ENCODE measurements around the gene FXYD1. TPM values are rescaled to one million over a fixed set of nuclear protein-coding genes. Genes with fewer than 3 reads are reported as not detected.
"Not testable (repeated sequence)": the region's sequence is repeated elsewhere in the genome, so short reads cannot be mapped to it uniquely, and the experiment has no call there.

FXYD1 gene
- total RNA-seq, 4 donors from 2014 or later: 215 to 235 (median 225) TPM

DNA sequence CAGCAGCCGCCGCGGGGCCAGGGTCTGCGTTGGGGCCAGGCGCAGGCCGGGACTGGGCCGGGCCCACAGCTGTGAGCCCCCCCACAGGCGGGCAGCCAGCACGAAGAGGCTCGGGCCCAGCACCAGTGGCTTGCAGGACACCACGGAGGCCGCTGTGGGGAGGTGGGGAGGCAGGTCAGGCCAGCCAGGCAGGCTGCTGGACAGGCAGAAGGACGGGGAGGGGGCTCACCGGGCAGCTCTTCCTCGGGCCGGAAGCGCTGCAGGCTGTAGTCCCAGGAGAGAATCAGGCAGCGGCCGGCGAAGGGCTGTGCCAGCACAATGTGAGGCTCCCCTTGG is 12.0 kb upstream of the FXYD1 start:
- no peaks in the 10 kb centered on the region for H3K27me3 ChIP-seq
- no peak for DNase-seq
- peaks cover 33 to 65% of the 10 kb centered on the region in 2 donors for H3K4me1 ChIP-seq
- H3K36me3 ChIP-seq: no peaks in the 10 kb centered on the region
- no peaks in the 10 kb centered on the region for H3K9me3 ChIP-seq
- peak overlapping the region; percentile 91 to 93 (median 93) for H3K27ac ChIP-seq
- in situ Hi-C loops (cut with MboI; ENCODE audit: low sequenced_read_pairs in 4 of 4): no loop called here
- TF ChIP-seq POLR2A (IDR thresholded peaks at IDR 0.05): no peak
- TF ChIP-seq, protein P1, sequence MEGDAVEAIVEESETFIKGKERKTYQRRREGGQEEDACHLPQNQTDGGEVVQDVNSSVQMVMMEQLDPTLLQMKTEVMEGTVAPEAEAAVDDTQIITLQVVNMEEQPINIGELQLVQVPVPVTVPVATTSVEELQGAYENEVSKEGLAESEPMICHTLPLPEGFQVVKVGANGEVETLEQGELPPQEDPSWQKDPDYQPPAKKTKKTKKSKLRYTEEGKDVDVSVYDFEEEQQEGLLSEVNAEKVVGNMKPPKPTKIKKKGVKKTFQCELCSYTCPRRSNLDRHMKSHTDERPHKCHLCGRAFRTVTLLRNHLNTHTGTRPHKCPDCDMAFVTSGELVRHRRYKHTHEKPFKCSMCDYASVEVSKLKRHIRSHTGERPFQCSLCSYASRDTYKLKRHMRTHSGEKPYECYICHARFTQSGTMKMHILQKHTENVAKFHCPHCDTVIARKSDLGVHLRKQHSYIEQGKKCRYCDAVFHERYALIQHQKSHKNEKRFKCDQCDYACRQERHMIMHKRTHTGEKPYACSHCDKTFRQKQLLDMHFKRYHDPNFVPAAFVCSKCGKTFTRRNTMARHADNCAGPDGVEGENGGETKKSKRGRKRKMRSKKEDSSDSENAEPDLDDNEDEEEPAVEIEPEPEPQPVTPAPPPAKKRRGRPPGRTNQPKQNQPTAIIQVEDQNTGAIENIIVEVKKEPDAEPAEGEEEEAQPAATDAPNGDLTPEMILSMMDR (IDR thresholded peaks at IDR 0.05 in 4 of 5, conservative IDR thresholded peaks at IDR 0.05 in 1 of 5): no peak
- ATAC-seq: no peak
- peak overlapping the region in 3 of 4 donors; percentile 0 to 21 (median 9) for H3K4me3 ChIP-seq
- intact Hi-C loops (cut with DNase I; ENCODE audit: low total_unique reads): no loop called here

DNA sequence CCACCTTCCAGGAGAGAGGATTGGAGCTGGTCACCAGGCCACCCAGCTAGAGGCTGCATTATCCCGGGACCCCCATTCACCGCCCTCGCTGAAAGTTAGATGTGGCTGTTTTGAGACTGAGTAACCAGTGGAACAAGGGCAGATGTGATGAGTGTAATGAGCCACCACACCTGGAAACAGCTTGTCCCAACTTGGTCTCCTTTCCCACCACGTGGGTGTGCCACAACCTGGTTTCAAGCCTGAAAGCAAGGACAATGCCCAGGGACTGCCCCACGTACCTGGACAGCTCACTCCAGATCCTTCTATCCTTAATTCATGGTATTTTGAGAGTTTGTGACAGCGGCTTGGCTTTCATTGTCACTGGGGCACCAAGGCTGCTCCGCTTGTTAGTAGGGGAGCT is 10.8 kb upstream of the FXYD1 start:
- no peaks in the 10 kb centered on the region for H3K27me3 ChIP-seq
- in situ Hi-C loops (cut with MboI; ENCODE audit: low sequenced_read_pairs in 4 of 4) (no loop called here), intact Hi-C loops (cut with DNase I; ENCODE audit: low total_unique reads) (no loop called here)
- H3K27ac ChIP-seq: peak overlapping the region; percentile 91 to 93 (median 93)
- H3K4me3 ChIP-seq: no peak overlapping the region
- H3K4me1 ChIP-seq: peaks cover 31 to 62% of the 10 kb centered on the region in 2 donors
- TF ChIP-seq, protein P1 (IDR thresholded peaks at IDR 0.05 in 4 of 5, conservative IDR thresholded peaks at IDR 0.05 in 1 of 5): no peak
- TF ChIP-seq POLR2A (IDR thresholded peaks at IDR 0.05): no peak
- H3K9me3 ChIP-seq: no peaks in the 10 kb centered on the region
- no peak for DNase-seq
- H3K36me3 ChIP-seq: no peaks in the 10 kb centered on the region
- no peak for ATAC-seq

DNA sequence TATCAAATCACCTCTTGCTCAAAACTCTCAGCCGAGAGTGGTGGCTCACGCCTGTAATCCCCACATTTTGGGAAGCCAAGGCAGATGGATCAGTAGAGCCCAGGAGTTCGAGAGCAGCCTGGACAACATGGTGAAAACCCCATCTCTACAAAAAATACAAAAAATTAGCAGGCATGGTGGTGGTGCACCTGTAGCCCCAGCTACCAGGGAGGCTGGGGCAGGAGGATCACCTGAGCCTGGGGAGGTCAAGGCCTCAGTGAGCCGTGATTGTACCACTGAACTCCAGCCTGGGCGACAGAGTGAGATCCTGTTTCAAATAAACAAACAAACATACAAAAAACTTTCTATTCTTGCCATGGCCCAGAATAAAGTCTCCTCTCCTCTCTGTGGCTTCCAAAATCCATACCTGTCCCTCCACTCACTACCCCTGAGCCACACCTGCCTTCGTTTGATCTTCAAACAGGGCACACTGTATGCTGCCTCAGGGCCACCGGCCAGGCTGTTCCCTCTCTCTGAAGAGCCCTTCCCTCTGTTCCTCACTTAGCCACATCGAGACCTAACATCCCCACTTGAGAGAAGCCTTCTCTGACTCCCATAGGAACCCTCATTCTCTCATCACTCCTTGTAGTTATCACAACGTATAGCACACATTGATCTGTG is 10.1 kb upstream of the FXYD1 start:
- no peaks in the 10 kb centered on the region for H3K9me3 ChIP-seq
- no peak for ATAC-seq
- H3K4me1 ChIP-seq: peaks cover 25 to 55% of the 10 kb centered on the region in 2 donors
- intact Hi-C loops (cut with DNase I; ENCODE audit: low total_unique reads) (no loop called here), in situ Hi-C loops (cut with MboI; ENCODE audit: low sequenced_read_pairs in 4 of 4) (no loop called here)
- no peak for DNase-seq
- peak overlapping the region; percentile 91 to 93 (median 93) for H3K27ac ChIP-seq
- H3K4me3 ChIP-seq: no peak overlapping the region
- no peaks in the 10 kb centered on the region for H3K27me3 ChIP-seq
- no peaks in the 10 kb centered on the region for H3K36me3 ChIP-seq
- no peak for TF ChIP-seq POLR2A (IDR thresholded peaks at IDR 0.05)
- TF ChIP-seq, protein P1 (IDR thresholded peaks at IDR 0.05 in 4 of 5, conservative IDR thresholded peaks at IDR 0.05 in 1 of 5): no peak

DNA sequence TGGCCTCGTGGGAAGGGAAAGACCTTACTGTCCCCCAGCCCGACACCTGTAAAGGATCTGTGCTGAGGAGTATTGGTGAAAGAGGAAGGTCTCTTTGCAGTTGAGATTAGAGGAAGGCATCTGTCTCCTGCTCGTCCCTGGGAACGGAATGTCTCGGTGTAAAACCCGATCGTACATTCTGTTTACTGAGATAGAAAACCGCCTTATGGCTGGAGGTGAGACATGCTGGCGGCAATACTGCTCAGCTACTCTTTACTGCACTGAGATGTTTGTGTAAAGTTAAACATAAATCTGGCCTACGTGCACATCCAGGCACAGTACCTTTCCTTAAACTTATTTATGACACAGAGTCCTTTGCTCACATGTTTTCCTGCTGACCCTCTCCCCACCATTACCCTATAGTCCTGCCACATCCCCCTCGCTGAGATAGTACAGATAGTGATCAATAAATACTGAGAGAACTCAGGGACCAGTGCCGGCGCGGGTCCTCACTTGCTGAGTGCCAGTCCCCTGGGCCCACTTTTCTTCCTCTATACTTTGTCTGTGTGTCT is 8.8 kb upstream of the FXYD1 start:
- in situ Hi-C loops (cut with MboI; ENCODE audit: low sequenced_read_pairs in 4 of 4): loop anchor here in 1 of 4 donors (10.0 kb wide), 1 partner anchor 65 kb away; no protein-coding TSS in a partner anchor
- peak in 1 of 2 donors; percentile 30 for TF ChIP-seq POLR2A (IDR thresholded peaks at IDR 0.05)
- H3K9me3 ChIP-seq; intact Hi-C loops (cut with DNase I; ENCODE audit: low total_unique reads); DNase-seq; H3K4me3 ChIP-seq; ATAC-seq; H3K36me3 ChIP-seq; H3K27me3 ChIP-seq: not testable (repeated sequence)
- peak overlapping the region; percentile 91 to 93 (median 93) for H3K27ac ChIP-seq
- peaks cover 18 to 45% of the 10 kb centered on the region in 2 donors for H3K4me1 ChIP-seq

All from gastrocnemius medialis (tissue), 4 donors.